Measurements from ENCODE around the gene MUC12. TPM values are rescaled to one million over a fixed set of nuclear protein-coding genes. Genes with fewer than 3 reads are reported as not detected.

The MUC12 gene
- total and polyA plus RNA-seq, 12 donors, result 0.49 TPM; not detected in 11

DNA sequence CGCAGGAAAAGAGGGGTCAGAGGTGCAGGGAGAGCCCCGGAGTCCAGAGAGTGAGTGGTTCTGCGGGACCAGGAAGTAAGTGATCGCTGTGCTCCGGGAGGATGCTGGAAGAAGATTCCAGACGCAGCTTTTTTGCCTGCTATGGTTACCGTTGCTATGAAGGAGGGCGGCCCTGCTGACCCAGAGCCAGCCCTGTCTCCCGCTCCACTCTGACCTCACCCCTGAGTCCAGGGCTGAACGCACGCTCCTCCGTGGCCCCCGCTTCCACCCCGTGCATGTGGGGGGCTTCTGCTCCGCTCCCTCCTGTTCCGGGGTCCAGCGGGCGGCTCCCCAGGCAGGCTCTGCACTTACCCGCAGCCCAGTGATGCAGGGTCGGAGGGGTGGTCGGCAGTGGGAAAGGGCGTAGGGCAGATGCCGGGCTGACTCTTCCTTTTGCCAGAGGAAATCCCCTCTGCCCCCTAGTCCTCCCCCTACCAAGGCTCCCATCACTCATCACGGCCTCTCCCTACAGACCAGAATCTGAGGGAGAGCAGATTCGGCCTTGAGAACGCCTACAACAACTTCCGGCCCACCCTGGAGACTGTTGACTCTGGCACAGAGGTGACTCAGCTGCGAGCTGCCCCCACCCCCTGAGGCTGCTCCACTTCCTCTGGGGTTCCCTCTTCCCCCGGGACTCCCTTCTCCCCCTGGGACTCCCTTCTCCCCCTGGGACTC lies 47.9 kb downstream of the MUC12 start:
- Histone ChIP-seq H3K27me3 (peaks cover 0 to 39% (median 20%) of the 10 kb centered on the region in 7 donors), H3K9me3 (no peaks in the 10 kb centered on the region), H3K4me1 (peaks cover 0 to 12% (median 5%) of the 10 kb centered on the region in 9 donors), H3K27ac (peak overlapping the region in 9 of 10 donors; percentile 54 to 89 (median 77)), H3K36me3 (no peaks in the 10 kb centered on the region), H3K4me3 (peak overlapping the region in 9 of 10 donors; percentile 28 to 57 (median 47))
- intact Hi-C loops (cut with DNase I), result no loop called here
- ATAC-seq, result peak; percentile 88 to 96 (median 92)
- DNase-seq, result peak; percentile 68 to 82
- TF ChIP-seq, protein P1, sequence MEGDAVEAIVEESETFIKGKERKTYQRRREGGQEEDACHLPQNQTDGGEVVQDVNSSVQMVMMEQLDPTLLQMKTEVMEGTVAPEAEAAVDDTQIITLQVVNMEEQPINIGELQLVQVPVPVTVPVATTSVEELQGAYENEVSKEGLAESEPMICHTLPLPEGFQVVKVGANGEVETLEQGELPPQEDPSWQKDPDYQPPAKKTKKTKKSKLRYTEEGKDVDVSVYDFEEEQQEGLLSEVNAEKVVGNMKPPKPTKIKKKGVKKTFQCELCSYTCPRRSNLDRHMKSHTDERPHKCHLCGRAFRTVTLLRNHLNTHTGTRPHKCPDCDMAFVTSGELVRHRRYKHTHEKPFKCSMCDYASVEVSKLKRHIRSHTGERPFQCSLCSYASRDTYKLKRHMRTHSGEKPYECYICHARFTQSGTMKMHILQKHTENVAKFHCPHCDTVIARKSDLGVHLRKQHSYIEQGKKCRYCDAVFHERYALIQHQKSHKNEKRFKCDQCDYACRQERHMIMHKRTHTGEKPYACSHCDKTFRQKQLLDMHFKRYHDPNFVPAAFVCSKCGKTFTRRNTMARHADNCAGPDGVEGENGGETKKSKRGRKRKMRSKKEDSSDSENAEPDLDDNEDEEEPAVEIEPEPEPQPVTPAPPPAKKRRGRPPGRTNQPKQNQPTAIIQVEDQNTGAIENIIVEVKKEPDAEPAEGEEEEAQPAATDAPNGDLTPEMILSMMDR (IDR thresholded peaks at IDR 0.05), result no peak
- 1 to 2% methylated on average over 29 of the region's 29 CpGs for WGBS, 2 donors

DNA sequence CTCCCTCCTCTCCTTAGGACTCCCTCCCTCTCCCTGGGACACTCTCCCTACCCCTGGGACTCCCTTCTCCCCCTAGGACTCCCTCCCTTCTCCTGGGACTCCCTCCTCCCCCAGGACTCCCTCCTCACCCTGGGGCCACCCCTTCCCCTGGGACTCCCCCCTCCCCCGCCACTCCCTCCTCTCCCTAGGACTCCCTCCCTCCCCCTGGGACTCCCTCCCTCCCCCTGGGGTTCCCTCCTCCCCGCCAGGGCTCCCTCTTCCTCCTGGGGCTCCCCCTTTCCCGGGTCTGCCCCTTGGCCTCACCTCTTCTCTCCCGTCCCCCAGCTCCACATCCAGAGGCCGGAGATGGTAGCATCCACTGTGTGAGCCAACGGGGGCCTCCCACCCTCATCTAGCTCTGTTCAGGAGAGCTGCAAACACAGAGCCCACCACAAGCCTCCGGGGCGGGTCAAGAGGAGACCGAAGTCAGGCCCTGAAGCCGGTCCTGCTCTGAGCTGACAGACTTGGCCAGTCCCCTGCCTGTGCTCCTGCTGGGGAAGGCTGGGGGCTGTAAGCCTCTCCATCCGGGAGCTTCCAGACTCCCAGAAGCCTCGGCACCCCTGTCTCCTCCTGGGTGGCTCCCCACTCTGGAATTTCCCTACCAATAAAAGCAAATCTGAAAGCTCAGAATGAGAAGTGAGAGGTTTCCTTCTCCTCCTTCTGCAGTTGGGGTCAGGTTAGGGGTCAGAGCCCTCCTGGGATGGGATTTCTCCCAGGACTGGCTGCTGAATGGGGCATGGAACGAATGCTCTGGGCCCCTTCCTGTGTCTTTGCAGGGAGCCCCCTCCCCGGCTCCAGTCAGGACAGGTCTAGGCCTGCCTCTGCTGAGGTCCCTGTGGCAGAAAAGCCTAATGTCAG lies 49.2 kb downstream of the MUC12 start:
- Histone ChIP-seq H3K27ac (no peak overlapping the region), H3K4me1 (peaks cover 0 to 12% (median 5%) of the 10 kb centered on the region in 9 donors), H3K4me3 (no peak overlapping the region), H3K36me3 (no peaks in the 10 kb centered on the region), H3K9me3 (no peaks in the 10 kb centered on the region), H3K27me3 (peaks cover 0 to 42% (median 20%) of the 10 kb centered on the region in 7 donors)
- 33 to 37% methylated on average over 13 to 14 of the region's 14 CpGs for whole genome bisulfite sequencing, 2 donors
- TF ChIP-seq, protein P1 (IDR thresholded peaks at IDR 0.05), result no peak
- DNase-seq (no peak), ATAC-seq (peak in 1 of 8 donors; percentile 18)
- intact Hi-C loops (cut with DNase I), result no loop called here

DNA sequence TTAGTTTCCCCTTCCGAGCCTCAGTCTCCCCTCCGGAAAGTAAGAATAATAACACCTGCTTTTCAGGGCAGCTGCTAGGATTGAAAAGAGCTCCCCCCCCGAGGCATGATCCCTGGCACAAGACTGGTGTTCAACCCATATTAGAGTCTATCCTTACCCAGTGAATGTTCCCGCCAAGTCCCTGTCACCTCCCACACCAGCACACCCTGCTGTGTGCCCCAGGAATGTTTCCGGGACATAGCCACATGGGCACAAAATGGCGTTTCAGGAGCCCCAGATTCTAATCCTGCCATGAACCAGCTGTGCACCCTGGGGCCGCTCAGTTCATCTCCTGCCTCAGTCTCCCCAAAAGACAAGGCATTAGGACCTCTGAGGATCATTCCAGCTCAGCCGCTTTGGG lies 51.1 kb downstream of the MUC12 start:
- TF ChIP-seq, protein P1 (IDR thresholded peaks at IDR 0.05), result no peak
- ATAC-seq (no peak), DNase-seq (no peak)
- no peaks in the 10 kb centered on the region for H3K36me3 ChIP-seq
- peaks cover 0 to 3% (median 0%) of the 10 kb centered on the region in 11 donors for H3K9me3 ChIP-seq
- WGBS, 2 donors, result 73 to 81% methylated on average over 8 of the region's 8 CpGs
- no peak overlapping the region for H3K27ac ChIP-seq
- peaks cover 0 to 12% (median 5%) of the 10 kb centered on the region in 9 donors for H3K4me1 ChIP-seq
- peaks cover 0 to 39% (median 19%) of the 10 kb centered on the region in 7 donors for H3K27me3 ChIP-seq
- H3K4me3 ChIP-seq, result no peak overlapping the region
- intact Hi-C loops (cut with DNase I), result no loop called here

DNA sequence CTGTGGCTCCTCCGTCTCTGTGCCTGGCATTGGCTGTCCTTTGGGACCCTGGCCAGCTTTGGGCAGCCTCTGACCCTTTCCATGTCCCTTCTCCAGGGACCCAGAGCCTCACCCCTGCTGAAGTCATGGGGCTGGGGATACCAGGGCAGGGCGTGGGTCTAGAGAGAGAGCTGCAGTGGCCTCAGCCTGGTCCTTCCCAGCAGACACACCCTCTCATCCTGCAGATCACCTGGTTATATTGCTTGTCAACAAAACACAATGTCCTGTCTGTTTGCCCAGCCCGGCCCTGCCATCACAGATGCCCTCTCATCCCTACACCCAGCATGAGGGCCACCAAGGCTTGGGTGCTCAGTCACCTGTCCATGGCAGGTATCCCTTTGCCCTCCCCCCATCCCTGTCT lies 52.3 kb downstream of the MUC12 start:
- ATAC-seq, result no peak
- Histone ChIP-seq H3K27me3 (peaks cover 0 to 26% (median 10%) of the 10 kb centered on the region in 7 donors), H3K4me3 (no peak overlapping the region), H3K9me3 (peaks cover 0 to 3% (median 0%) of the 10 kb centered on the region in 11 donors), H3K27ac (no peak overlapping the region), H3K36me3 (no peaks in the 10 kb centered on the region), H3K4me1 (peaks cover 0 to 9% (median 5%) of the 10 kb centered on the region in 9 donors)
- WGBS, 2 donors, result 69 to 71% methylated on average over 3 of the region's 3 CpGs
- intact Hi-C loops (cut with DNase I), result no loop called here
- TF ChIP-seq, protein P1 (IDR thresholded peaks at IDR 0.05), result no peak
- no peak for DNase-seq
